Fibroblast of skin of left quadriceps (primary cell): ENCODE results near the gene WDR6.

ENCODE experiments used
- DNase-seq, 2 experiments: peaks; one replicate each; pipeline ENCODE4 v3.0.0-alpha.2; 2013; ENCODE audit warnings: low read depth in 2 of 2

WDR6 gene

GRCh38 chr3:49027634-49028033 is 20.4 kb downstream of the WDR6 start:
- no peak for DNase-seq

DNA sequence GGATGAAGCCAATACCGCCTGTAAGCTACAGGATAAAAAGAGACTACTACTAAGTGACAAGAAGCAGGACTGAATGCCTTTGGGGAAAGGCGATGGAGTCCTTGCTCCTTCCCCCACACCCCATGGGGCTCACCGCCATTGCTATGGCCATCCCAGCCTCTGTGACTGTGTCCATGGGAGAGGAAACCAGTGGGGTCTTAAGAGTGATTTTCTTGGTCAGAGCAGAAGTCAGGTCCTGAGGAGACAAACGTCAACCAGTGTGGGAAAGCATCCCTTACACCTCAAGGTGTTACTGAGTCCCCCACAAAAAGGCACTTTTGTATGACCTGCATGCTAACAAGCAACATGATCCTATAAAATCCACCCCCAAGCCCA is 21.1 kb downstream of the WDR6 start:
- no peak for DNase-seq

DNA sequence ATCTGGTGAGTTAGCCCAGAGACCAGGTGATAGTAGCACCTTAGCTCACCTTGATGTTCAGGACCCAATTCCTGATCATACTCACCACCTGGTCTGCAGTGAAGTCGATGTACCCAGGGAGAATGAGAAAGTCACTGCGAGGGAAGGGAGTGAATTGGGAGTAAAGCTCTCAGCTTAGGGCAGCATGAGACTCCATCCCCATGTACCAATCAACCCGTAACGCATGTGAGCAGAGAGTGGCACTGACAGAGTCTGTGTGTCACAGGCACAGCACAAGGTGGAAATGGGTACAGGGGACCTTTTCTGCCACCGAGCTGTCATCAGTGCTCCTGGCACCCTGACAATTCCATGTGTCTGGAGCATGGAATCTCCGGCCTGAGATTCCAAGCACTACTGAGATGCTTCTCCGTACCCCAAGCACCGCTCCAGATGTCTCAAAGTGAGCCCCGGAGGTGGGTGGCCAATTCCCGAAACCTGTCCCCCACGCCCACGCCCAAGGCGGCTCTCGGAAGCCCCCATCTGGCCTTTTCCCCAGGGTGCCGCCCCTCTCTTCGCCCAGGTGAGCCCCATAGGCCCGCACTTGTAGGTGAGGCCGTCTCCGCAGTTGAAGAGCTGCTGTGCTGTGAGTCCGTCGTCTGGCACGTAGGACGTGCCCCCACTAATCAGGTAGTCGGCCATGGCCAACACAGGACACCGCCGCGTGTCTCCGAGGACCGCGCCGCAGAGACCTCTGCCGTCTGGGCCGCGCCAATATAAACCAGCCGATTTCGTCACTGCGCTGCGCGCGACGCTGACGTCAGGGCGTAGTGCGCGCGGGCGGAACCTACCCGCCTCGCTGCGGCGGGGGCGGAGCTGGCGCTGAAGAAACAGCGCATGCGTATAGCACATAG is 21.7 kb downstream of the WDR6 start, which contains the start of gene IMPDH2:
Gene IMPDH2, minus strand, starts transcription at position 726 of the 890 bp plus-strand sequence. Its CDS starts 48 bp downstream, at position 678.
- peak; percentile 78 for DNase-seq

GRCh38 chr3:49029563-49029884 is 22.3 kb downstream of the WDR6 start:
- DNase-seq, result no peak

GRCh38 chr3:49030321-49030720 is 23.1 kb downstream of the WDR6 start:
- DNase-seq, result no peak

DNA sequence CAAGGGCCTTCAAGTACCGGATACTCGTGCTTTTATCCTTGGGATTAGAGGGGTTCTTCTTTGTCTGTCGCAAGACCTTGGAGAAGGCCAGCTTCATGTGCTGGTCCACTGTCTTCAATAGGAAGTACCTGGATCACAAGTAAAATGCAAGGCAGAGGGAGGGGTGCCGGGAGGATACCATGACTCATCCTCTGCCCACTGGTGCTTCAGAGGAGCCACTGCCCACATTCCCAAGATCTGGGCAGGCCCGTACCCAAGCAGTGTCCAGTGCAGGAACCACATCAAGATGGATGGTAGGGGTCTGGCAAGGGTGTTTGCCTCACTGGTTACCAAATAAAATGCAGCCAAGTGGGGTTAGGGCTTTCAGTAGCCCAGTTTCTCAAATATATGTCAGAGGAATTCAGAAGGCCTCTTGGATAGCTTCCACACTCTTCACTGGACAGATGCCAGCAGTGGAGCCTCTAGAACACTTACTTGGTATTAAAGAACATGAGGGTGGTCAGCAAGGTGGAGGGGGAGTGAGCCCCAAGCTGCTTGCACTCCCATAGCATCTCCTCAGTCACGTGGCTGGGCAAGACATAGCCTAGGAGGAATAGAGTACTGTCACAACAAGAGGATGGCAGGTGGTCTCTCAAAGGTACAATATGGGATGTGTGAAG is 25.6 kb downstream of the WDR6 start:
- DNase-seq, result no peak

DNA sequence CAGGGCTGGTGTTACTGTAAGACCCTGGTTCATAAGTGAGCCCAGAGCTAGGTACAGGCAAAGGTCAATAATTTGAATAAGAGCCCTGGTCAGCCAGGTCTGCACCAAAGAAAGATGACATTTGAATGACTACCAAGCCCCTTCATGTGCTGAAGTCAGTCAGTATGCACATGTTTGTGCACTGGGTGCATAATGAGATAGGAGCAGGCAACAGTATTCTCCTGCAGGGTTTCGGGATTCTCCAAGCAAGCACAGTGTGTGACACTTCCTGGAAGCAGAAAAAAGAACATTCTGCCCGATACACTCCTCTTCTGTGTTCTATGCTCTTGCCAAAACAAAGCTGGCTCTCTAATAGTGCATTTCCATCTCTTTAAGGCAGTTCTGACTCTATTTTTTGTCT is 27.5 kb downstream of the WDR6 start:
- no peak for DNase-seq

- DNase-seq, result no peak
Observed at GRCh38 chr3:49035281-49035680, 28.1 kb downstream of the WDR6 start.

GRCh38 chr3:49053543-49053942 is 46.4 kb downstream of the WDR6 start:
- no peak for DNase-seq

DNA sequence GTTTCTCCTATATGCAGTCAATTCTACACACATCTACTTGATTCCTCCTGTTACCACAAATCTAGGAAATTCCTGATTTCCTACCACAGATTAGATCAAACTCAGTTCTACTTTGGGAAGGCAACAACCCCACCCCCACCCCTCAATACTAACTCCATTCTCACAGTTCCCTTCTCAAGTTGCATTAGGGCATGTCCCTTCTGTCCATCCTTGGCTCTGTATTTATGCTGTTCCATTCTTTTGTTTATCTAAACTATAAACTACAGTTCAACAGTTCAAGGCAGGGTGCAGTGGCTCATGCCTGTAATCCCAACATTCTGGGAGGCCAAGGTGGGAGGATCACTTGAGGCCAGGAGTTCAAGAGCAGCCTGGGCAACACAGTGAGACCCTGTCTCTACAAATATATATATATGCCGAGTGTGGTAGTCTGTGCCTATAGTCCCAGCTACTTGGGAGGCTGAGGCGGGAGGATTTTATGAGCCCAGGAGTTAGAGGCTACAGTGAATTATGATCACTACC is 47.2 kb downstream of the WDR6 start:
- DNase-seq, result no peak

DNA sequence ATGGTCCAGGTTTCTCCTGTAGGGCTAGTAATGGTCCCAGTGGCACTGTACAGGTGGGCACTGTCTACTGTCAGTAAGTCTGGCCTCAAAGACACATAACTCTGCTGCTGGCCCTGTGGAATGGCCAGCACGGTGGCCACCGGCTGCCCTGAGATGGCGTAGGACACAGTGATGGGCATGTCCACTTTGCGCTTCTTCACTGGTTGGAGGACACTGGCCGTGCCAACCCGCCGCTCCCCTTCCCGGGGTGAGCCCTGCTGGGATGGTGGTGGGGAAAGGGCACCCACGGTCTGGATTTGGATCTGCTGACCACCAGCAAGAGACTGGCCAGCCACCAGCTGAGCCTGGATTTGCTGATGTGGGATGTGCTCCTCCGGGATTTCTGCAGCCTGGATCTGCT is 50.1 kb downstream of the WDR6 start:
- no peak for DNase-seq

- DNase-seq, result no peak
Observed at GRCh38 chr3:49058011-49058410, 50.8 kb downstream of the WDR6 start.
